SK-N-SH treated with all-trans-retinoic acid at 6 μM for 48 hours (cell line): ENCODE results near the gene ESYT2.

Source experiments
- ATAC-seq: fragments of 200-7000 bp; cut with Tn5 transposase; 3 replicates; pipeline ENCODE4 v1.9.1; 2020; ENCODE audit warnings: mild to moderate bottlenecking, moderate library complexity
- ARNTL ChIP-seq: fragments of 450-650 bp; formaldehyde crosslinking; IDR thresholded peaks from 2 replicates; pipeline ENCODE4 v1.5.0; 2020; ENCODE audit warnings: low read depth, mild to moderate bottlenecking, moderate library complexity, borderline replicate concordance
- BACH2 ChIP-seq: fragments of 250-450 bp; sonication (Bioruptor Pico); IDR thresholded peaks from 2 replicates; pipeline ENCODE4 v1.9.0; 2021; ENCODE audit warnings: mild to moderate bottlenecking, borderline replicate concordance
- CSDC2 ChIP-seq: fragments of 250-450 bp; sonication (Bioruptor Pico); IDR thresholded peaks from 2 replicates; pipeline ENCODE4 v1.5.0; 2020; ENCODE audit warnings: mild to moderate bottlenecking, moderate library complexity
- CSRNP3 ChIP-seq: fragments of 250-450 bp; sonication (Bioruptor Pico); IDR thresholded peaks from 2 replicates; pipeline ENCODE4 v1.5.1; 2021; ENCODE audit warnings: mild to moderate bottlenecking, moderate library complexity
- ESRRG ChIP-seq: fragments of 250-450 bp; sonication (Bioruptor Pico); IDR thresholded peaks from 2 replicates; pipeline ENCODE4 v1.6.1; 2021; ENCODE audit warnings: mild to moderate bottlenecking
- GLIS3 ChIP-seq: fragments of 250-450 bp; sonication (Bioruptor Pico); IDR thresholded peaks from 2 replicates; pipeline ENCODE4 v1.5.0; 2020; ENCODE audit warnings: mild to moderate bottlenecking, moderate library complexity
- ISL1 ChIP-seq: fragments of 250-450 bp; sonication (Bioruptor Pico); IDR thresholded peaks from 2 replicates; pipeline ENCODE4 v2.1.2; 2022; ENCODE audit warnings: mild to moderate bottlenecking, moderate library complexity
- OSR1 ChIP-seq: fragments of 250-450 bp; sonication (Bioruptor Pico); IDR thresholded peaks from 2 replicates; pipeline ENCODE4 v1.8.0; 2022; ENCODE audit warnings: moderate library complexity, mild to moderate bottlenecking, inconsistent platforms
- PATZ1 ChIP-seq: fragments of 250-450 bp; sonication (Bioruptor Pico); IDR thresholded peaks from 2 replicates; pipeline ENCODE4 v1.8.0; 2020; ENCODE audit warnings: mild to moderate bottlenecking, moderate library complexity, borderline replicate concordance
- POU6F1 ChIP-seq: fragments of 250-450 bp; sonication (Bioruptor Pico); IDR thresholded peaks from 2 replicates; pipeline ENCODE4 v1.8.0; 2021; ENCODE audit warnings: low read depth, mild to moderate bottlenecking, moderate library complexity, borderline replicate concordance
- PPARA ChIP-seq: fragments of 250-450 bp; sonication (Bioruptor Pico); IDR thresholded peaks from 2 replicates; pipeline ENCODE4 v1.5.0; 2020; ENCODE audit warnings: mild to moderate bottlenecking, borderline replicate concordance
- RARB ChIP-seq: fragments of 250-450 bp; sonication (Bioruptor Pico); IDR thresholded peaks from 2 replicates; pipeline ENCODE4 v1.8.0; 2021; ENCODE audit warnings: mild to moderate bottlenecking, moderate library complexity
- SNAI2 ChIP-seq: fragments of 250-450 bp; sonication (Bioruptor Pico); IDR thresholded peaks from 2 replicates; pipeline ENCODE4 v1.5.0; 2020; ENCODE audit warnings: mild to moderate bottlenecking, moderate library complexity
- TCF4 ChIP-seq: fragments of 250-450 bp; sonication (Bioruptor Pico); IDR thresholded peaks from 2 replicates; pipeline ENCODE4 v1.8.0; 2021; ENCODE audit warnings: mild to moderate bottlenecking, moderate library complexity, borderline replicate concordance
- TOX ChIP-seq: fragments of 250-450 bp; sonication (Bioruptor Pico); IDR thresholded peaks from 2 replicates; pipeline ENCODE4 v1.8.0; 2021; ENCODE audit warnings: mild to moderate bottlenecking, moderate library complexity, borderline replicate concordance
- ZC3H10 ChIP-seq: fragments of 250-450 bp; sonication (Bioruptor Pico); IDR thresholded peaks from 2 replicates; pipeline ENCODE4 v1.5.1; 2021; ENCODE audit warnings: mild to moderate bottlenecking, moderate library complexity
- ZFP3 ChIP-seq: fragments of 250-450 bp; sonication (Bioruptor Pico); IDR thresholded peaks from 2 replicates; pipeline ENCODE4 v1.5.0; 2020; ENCODE audit warnings: mild to moderate bottlenecking, moderate library complexity
- ZFP30 ChIP-seq: fragments of 450-650 bp; formaldehyde crosslinking; IDR thresholded peaks from 2 replicates; pipeline ENCODE4 v1.5.0; 2022; ENCODE audit warnings: mild to moderate bottlenecking, moderate library complexity
- ZNF565 ChIP-seq: fragments of 450-650 bp; formaldehyde crosslinking; conservative IDR thresholded peaks from 2 replicates; pipeline ENCODE4 v1.5.0; 2020; ENCODE audit warnings: low read depth, mild to moderate bottlenecking, moderate library complexity
- ZNF70 ChIP-seq: fragments of 450-650 bp; formaldehyde crosslinking; IDR thresholded peaks from 2 replicates; pipeline ENCODE4 v1.5.0; 2020; ENCODE audit warnings: mild to moderate bottlenecking, moderate library complexity
- ZNF8 ChIP-seq: fragments of 450-650 bp; formaldehyde crosslinking; IDR thresholded peaks from 2 replicates; pipeline ENCODE4 v1.5.0; 2020; ENCODE audit warnings: mild to moderate bottlenecking, moderate library complexity
- TF ChIP-seq, protein P1 (sequence below): fragments of 250-450 bp; sonication (Bioruptor Pico); IDR thresholded peaks from 2 replicates; pipeline ENCODE4 v1.5.0; 2020; ENCODE audit warnings: mild to moderate bottlenecking, moderate library complexity
- TF ChIP-seq, protein P2 (sequence below): fragments of 250-450 bp; sonication (Bioruptor Pico); IDR thresholded peaks from 2 replicates; pipeline ENCODE4 v1.5.1; 2020; ENCODE audit warnings: low read depth, mild to moderate bottlenecking, moderate library complexity

Gene ESYT2

DNA sequence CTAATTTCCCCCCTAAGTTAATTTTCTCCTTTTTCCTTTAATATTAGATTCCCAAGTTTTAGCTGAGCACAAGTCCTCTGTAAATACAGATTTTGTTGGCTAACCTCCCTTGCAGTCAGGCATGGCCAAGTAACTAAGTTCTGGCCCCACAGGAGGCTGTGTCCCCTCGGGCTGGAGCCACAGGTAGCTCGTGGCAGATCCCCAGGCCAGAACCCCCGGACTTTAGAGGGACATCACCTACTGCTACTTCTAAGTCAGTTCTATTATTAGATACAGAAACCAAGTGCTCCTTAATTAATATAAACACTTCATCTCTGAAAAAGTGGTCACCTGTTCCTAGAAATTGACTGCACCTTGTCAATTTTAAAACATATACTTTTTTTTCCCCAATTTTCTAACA, 78.6 kb downstream of the ESYT2 start (continued):
- TF ChIP-seq ZNF565 (no peak), ZC3H10 (CRISPR knock-in tag) (no peak), CSRNP3 (CRISPR knock-in tag) (no peak), OSR1 (CRISPR knock-in tag) (no peak), PPARA (CRISPR knock-in tag) (no peak), ISL1 (CRISPR knock-in tag) (no peak)

GRCh38 chr7:158749396-158749795, 79.9 kb downstream of the ESYT2 start:
- no peak for TF ChIP-seq OSR1 (CRISPR knock-in tag)
- no peak for TF ChIP-seq ZFP3 (CRISPR knock-in tag)
- TF ChIP-seq GLIS3 (CRISPR knock-in tag) = no peak
- no peak for TF ChIP-seq BACH2 (CRISPR knock-in tag)
- TF ChIP-seq ZFP30 (CRISPR knock-in tag) = no peak
- TF ChIP-seq ZNF8 = no peak
- TF ChIP-seq, protein P1, sequence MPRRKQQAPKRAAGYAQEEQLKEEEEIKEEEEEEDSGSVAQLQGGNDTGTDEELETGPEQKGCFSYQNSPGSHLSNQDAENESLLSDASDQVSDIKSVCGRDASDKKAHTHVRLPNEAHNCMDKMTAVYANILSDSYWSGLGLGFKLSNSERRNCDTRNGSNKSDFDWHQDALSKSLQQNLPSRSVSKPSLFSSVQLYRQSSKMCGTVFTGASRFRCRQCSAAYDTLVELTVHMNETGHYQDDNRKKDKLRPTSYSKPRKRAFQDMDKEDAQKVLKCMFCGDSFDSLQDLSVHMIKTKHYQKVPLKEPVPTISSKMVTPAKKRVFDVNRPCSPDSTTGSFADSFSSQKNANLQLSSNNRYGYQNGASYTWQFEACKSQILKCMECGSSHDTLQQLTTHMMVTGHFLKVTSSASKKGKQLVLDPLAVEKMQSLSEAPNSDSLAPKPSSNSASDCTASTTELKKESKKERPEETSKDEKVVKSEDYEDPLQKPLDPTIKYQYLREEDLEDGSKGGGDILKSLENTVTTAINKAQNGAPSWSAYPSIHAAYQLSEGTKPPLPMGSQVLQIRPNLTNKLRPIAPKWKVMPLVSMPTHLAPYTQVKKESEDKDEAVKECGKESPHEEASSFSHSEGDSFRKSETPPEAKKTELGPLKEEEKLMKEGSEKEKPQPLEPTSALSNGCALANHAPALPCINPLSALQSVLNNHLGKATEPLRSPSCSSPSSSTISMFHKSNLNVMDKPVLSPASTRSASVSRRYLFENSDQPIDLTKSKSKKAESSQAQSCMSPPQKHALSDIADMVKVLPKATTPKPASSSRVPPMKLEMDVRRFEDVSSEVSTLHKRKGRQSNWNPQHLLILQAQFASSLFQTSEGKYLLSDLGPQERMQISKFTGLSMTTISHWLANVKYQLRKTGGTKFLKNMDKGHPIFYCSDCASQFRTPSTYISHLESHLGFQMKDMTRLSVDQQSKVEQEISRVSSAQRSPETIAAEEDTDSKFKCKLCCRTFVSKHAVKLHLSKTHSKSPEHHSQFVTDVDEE (CRISPR knock-in tag) = no peak
- TF ChIP-seq POU6F1 (CRISPR knock-in tag) = no peak
- TF ChIP-seq PPARA (CRISPR knock-in tag) = no peak
- no peak for TF ChIP-seq ESRRG (CRISPR knock-in tag)
- no peak for TF ChIP-seq ZC3H10 (CRISPR knock-in tag)
- no peak for TF ChIP-seq RARB
- no peak for TF ChIP-seq TOX (CRISPR knock-in tag)
- ATAC-seq = no peak

DNA sequence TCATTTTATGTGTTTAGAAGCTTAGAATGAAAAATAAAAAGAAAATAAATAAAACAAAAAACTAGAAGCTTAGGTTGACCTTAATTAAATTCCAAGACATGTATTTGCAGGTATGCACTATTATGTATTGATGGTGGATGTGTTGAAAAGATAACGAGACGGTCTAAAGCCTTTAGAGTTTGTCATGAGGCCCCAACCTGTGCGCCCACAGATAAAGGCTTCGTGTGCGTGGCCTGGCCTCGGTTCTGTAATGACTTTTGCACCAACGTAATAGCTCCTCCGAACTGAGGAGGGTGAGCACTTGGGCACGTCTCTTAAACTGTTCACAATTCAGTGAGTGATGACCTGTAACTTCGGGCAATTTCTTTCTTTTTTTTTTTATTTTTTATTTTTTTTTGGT, 81.0 kb downstream of the ESYT2 start:
- no peak for ATAC-seq
- TF ChIP-seq ZC3H10 (CRISPR knock-in tag) (no peak), RARB (no peak), BACH2 (CRISPR knock-in tag) (no peak), ZNF565 (no peak), SNAI2 (CRISPR knock-in tag) (no peak), TOX (CRISPR knock-in tag) (no peak), TCF4 (no peak), ESRRG (CRISPR knock-in tag) (no peak), ZFP30 (CRISPR knock-in tag) (no peak), ISL1 (CRISPR knock-in tag) (no peak), PATZ1 (CRISPR knock-in tag) (no peak), ZNF70 (CRISPR knock-in tag) (no peak), GLIS3 (CRISPR knock-in tag) (no peak), ARNTL (CRISPR knock-in tag) (no peak), ZFP3 (CRISPR knock-in tag) (no peak), ZNF8 (no peak), CSDC2 (CRISPR knock-in tag) (no peak), CSRNP3 (CRISPR knock-in tag) (no peak)
- TF ChIP-seq, protein P2, sequence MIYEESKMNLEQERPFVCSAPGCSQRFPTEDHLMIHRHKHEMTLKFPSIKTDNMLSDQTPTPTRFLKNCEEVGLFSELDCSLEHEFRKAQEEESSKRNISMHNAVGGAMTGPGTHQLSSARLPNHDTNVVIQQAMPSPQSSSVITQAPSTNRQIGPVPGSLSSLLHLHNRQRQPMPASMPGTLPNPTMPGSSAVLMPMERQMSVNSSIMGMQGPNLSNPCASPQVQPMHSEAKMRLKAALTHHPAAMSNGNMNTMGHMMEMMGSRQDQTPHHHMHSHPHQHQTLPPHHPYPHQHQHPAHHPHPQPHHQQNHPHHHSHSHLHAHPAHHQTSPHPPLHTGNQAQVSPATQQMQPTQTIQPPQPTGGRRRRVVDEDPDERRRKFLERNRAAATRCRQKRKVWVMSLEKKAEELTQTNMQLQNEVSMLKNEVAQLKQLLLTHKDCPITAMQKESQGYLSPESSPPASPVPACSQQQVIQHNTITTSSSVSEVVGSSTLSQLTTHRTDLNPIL (CRISPR knock-in tag) = no peak
